Lower leg skin (tissue), 3 donors: ENCODE data around the gene SFXN4.

Experiments used
- CTCF ChIP-seq, 3 donors: fragments of 450-650 bp; IDR thresholded peaks; one replicate each; pipeline ENCODE4 v1.5.1; 2016; ENCODE audit warnings: antibody characterized with exemption in 3 of 3, mild to moderate bottlenecking in 3 of 3, moderate library complexity in 2 of 3
- POLR2A ChIP-seq, 2 donors: fragments of 450-650 bp; IDR thresholded peaks; one replicate each; pipeline ENCODE4 v1.6.1; 2016 to 2017; ENCODE audit warnings: antibody characterized with exemption in 2 of 2, mild to moderate bottlenecking in 1 of 2, moderate library complexity in 1 of 2

GRCh38 chr10:119100434-119101238 is 64.9 kb downstream of the SFXN4 start:
- TF ChIP-seq CTCF (IDR thresholded peaks at IDR 0.05) (no peak), POLR2A (IDR thresholded peaks at IDR 0.05) (no peak)
